IMR-90 (cell line): ENCODE results near the gene EEF1AKMT2. TPM values are rescaled to one million over a fixed set of nuclear protein-coding genes. Genes with fewer than 3 reads are reported as not detected.

Experiments
- ATAC-seq: fragments of 200-7000 bp; cut with Tn5 transposase; 2 replicates; pipeline ENCODE4 v1.9.1; 2020; ENCODE audit warnings: low read depth, mild to moderate bottlenecking, moderate library complexity
- BruUV-seq: library from RNA; stranded (reverse); fragments of 400-500 nt; replicated peaks from 2 replicates; lab custom pipeline; 2021; lab: Mats Ljungman, UMichigan
- CTCF ChIA-PET: fragments of 300-600 bp; formaldehyde crosslinking; extraction: SDS; loops from one replicate; lab custom pipeline; 2021; ENCODE audit warnings: antibody characterized with exemption; lab: Yijun Ruan, JAX
- POLR2A ChIA-PET: fragments of 300-600 bp; sonication (Branson Sonifier 250); formaldehyde crosslinking; loops from one replicate; lab custom pipeline; 2022; ENCODE audit warnings: antibody characterized with exemption; ENCODE audit not compliant: unreplicated experiment; lab: Charles Lee
- DNase-seq: peaks from one replicate; pipeline ENCODE4 v3.0.0; 2013
- H2AFZ ChIP-seq: replicated peaks from 2 replicates; pipeline ENCODE3; 2013; ENCODE audit warnings: low read length, mild to moderate bottlenecking; ENCODE audit not compliant: poor library complexity
- H2AK5ac ChIP-seq: 2 replicates; pipeline ENCODE4 v1.6.1; 2013; ENCODE audit warnings: low read depth, low read length, inconsistent platforms
- H2AK9ac ChIP-seq: replicated peaks from 2 replicates; pipeline ENCODE3; 2013; ENCODE audit warnings: mild to moderate bottlenecking, low read depth, low read length, moderate library complexity; ENCODE audit not compliant: poor library complexity
- H2BK120ac ChIP-seq: 2 replicates; pipeline ENCODE4 v1.6.1; 2013; ENCODE audit warnings: low read depth, low read length, inconsistent platforms
- H2BK15ac ChIP-seq: 3 replicates; pipeline ENCODE4 v1.6.1; 2013; ENCODE audit warnings: low read depth, low read length, inconsistent platforms
- H2BK20ac ChIP-seq: 2 replicates; pipeline ENCODE4 v1.6.1; 2013; ENCODE audit warnings: low read depth, mild to moderate bottlenecking, inconsistent platforms, low read length, moderate library complexity
- H2BK5ac ChIP-seq: 2 replicates; pipeline ENCODE4 v1.6.1; 2013; ENCODE audit warnings: mild to moderate bottlenecking, low read depth, low read length, inconsistent platforms; ENCODE audit not compliant: poor library complexity, severe bottlenecking
- H3K14ac ChIP-seq: replicated peaks from 2 replicates; pipeline ENCODE4 v1.6.1; 2013; ENCODE audit warnings: low read depth, low read length, inconsistent platforms
- H3K18ac ChIP-seq: 2 replicates; pipeline ENCODE4 v1.6.1; 2013; ENCODE audit warnings: low read depth, low read length, control low read depth
- H3K23ac ChIP-seq: 2 replicates; pipeline ENCODE4 v1.6.1; 2013; ENCODE audit warnings: low read depth, low read length, inconsistent platforms
- H3K27ac ChIP-seq: 2 replicates; pipeline ENCODE4 v1.5.1; 2013; ENCODE audit warnings: mild to moderate bottlenecking, control low read depth, low read length; ENCODE audit not compliant: insufficient read depth
- H3K27me3 ChIP-seq: 2 replicates; pipeline ENCODE4 v1.6.1; 2013; ENCODE audit warnings: low read length; ENCODE audit not compliant: control insufficient read depth, insufficient read depth
- H3K36me3 ChIP-seq: 2 replicates; pipeline ENCODE4 v1.6.1; 2013; ENCODE audit warnings: low read length, mixed read lengths; ENCODE audit not compliant: control insufficient read depth, insufficient read depth
- H3K4ac ChIP-seq: 2 replicates; pipeline ENCODE4 v1.6.1; 2013; ENCODE audit warnings: low read depth, low read length, inconsistent platforms
- H3K4me1 ChIP-seq: 2 replicates; pipeline ENCODE4 v1.6.1; 2013; ENCODE audit warnings: low read length, mixed read lengths; ENCODE audit not compliant: control insufficient read depth, insufficient read depth
- H3K4me2 ChIP-seq: 2 replicates; pipeline ENCODE4 v1.6.1; 2013; ENCODE audit warnings: low read depth, mild to moderate bottlenecking, control low read depth, low read length, moderate library complexity
- H3K4me3 ChIP-seq: 2 replicates; pipeline ENCODE4 v1.5.1; 2013; ENCODE audit warnings: low read depth, mild to moderate bottlenecking, control low read depth, low read length, moderate library complexity; ENCODE audit not compliant: insufficient read depth
- H3K56ac ChIP-seq: 2 replicates; pipeline ENCODE4 v1.6.1; 2013; ENCODE audit warnings: low read length, inconsistent platforms; ENCODE audit not compliant: insufficient read depth; ENCODE audit errors: extremely low read depth
- H3K79me1 ChIP-seq, 2 experiments: 2 replicates each; pipeline ENCODE4 v1.6.1; 2013; ENCODE audit warnings: low read length in 2 of 2, inconsistent platforms in 1 of 2, low read depth in 1 of 2
- H3K9ac ChIP-seq: 2 replicates; pipeline ENCODE4 v1.6.1; 2013; ENCODE audit warnings: low read depth, low read length, control low read depth
- H3K9me1 ChIP-seq: 2 replicates; pipeline ENCODE4 v1.6.1; 2013; ENCODE audit warnings: low read length, inconsistent platforms; ENCODE audit not compliant: insufficient read depth
- H3K9me3 ChIP-seq: 2 replicates; pipeline ENCODE4 v1.6.1; 2013; ENCODE audit warnings: low read length; ENCODE audit not compliant: control insufficient read depth, insufficient read depth
- H4K20me1 ChIP-seq: 2 replicates; pipeline ENCODE4 v1.6.1; 2013; ENCODE audit warnings: low read length, inconsistent platforms; ENCODE audit not compliant: insufficient read depth
- H4K5ac ChIP-seq: 2 replicates; pipeline ENCODE4 v1.6.1; 2013; ENCODE audit warnings: mild to moderate bottlenecking, low read depth, low read length, control low read depth
- H4K8ac ChIP-seq, 2 experiments: 2 replicates each; pipeline ENCODE4 v1.6.1; 2013; ENCODE audit warnings: low read depth in 2 of 2, low read length in 2 of 2, control low read depth in 1 of 2, inconsistent platforms in 1 of 2
- H4K91ac ChIP-seq: 2 replicates; pipeline ENCODE4 v1.6.1; 2013; ENCODE audit warnings: low read depth, low read length, inconsistent platforms; ENCODE audit not compliant: insufficient read depth
- BHLHE40 ChIP-seq: fragments of 150-350 bp; IDR thresholded peaks from 2 replicates; pipeline ENCODE4 v1.6.1; 2016; ENCODE audit warnings: mild to moderate bottlenecking, low read depth, low read length
- CEBPB ChIP-seq: IDR thresholded peaks from 2 replicates; pipeline ENCODE4 v1.6.1; 2012; ENCODE audit warnings: low read depth, low read length, improper control_type of control experiment
- CHD1 ChIP-seq: IDR thresholded peaks from 2 replicates; pipeline ENCODE4 v1.6.1; 2012; ENCODE audit warnings: low read depth, low read length, improper control_type of control experiment
- CTCF ChIP-seq: conservative IDR thresholded peaks from 2 replicates; pipeline ENCODE4 v1.5.1; 2012; ENCODE audit warnings: mild to moderate bottlenecking, low read depth, low read length, improper control_type of control experiment
- ELK1 ChIP-seq: fragments of 150-350 bp; IDR thresholded peaks from 2 replicates; pipeline ENCODE4 v1.6.1; 2016; ENCODE audit warnings: low read depth, mild to moderate bottlenecking, low read length, moderate library complexity, borderline replicate concordance
- FOS ChIP-seq: fragments of 150-350 bp; IDR thresholded peaks from 2 replicates; pipeline ENCODE4 v1.6.1; 2016; ENCODE audit warnings: low read depth, low read length
- MAFK ChIP-seq: IDR thresholded peaks from 2 replicates; pipeline ENCODE4 v1.6.1; 2012; ENCODE audit warnings: low read depth, low read length, improper control_type of control experiment
- MAZ ChIP-seq: IDR thresholded peaks from 2 replicates; pipeline ENCODE4 v1.6.1; 2012; ENCODE audit warnings: low read depth, mild to moderate bottlenecking, low read length, improper control_type of control experiment, moderate library complexity, borderline replicate concordance
- MXI1 ChIP-seq: IDR thresholded peaks from 2 replicates; pipeline ENCODE4 v1.6.1; 2012; ENCODE audit warnings: low read depth, mild to moderate bottlenecking, low read length, moderate library complexity, borderline replicate concordance
- NFE2L2 ChIP-seq: fragments of 150-350 bp; IDR thresholded peaks from 2 replicates; pipeline ENCODE4 v1.6.1; 2016; ENCODE audit warnings: low read depth, mild to moderate bottlenecking, low read length
- POLR2A ChIP-seq: IDR thresholded peaks from 2 replicates; pipeline ENCODE4 v1.6.1; 2012; ENCODE audit warnings: mild to moderate bottlenecking, low read depth, low read length
- RAD21 ChIP-seq: IDR thresholded peaks from 2 replicates; pipeline ENCODE4 v1.6.1; 2012; ENCODE audit warnings: low read length, improper control_type of control experiment
- RCOR1 ChIP-seq: IDR thresholded peaks from 2 replicates; pipeline ENCODE4 v1.6.1; 2012; ENCODE audit warnings: mild to moderate bottlenecking, low read length, improper control_type of control experiment; ENCODE audit not compliant: insufficient replicate concordance
- RFX5 ChIP-seq: IDR thresholded peaks from 2 replicates; pipeline ENCODE4 v1.8.0; 2012; ENCODE audit warnings: low read depth, mild to moderate bottlenecking, low read length, moderate library complexity
- SMC3 ChIP-seq: fragments of 150-350 bp; IDR thresholded peaks from 2 replicates; pipeline ENCODE4 v1.6.1; 2016; ENCODE audit warnings: low read depth, mild to moderate bottlenecking, antibody characterized with exemption, low read length, moderate library complexity
- USF2 ChIP-seq: fragments of 150-350 bp; IDR thresholded peaks from 2 replicates; pipeline ENCODE4 v1.6.1; 2017; ENCODE audit warnings: mild to moderate bottlenecking, antibody characterized with exemption, low read length, low read depth
- WGBS, 2 experiments: methylation state at CpG; one replicate each; pipeline versions ENCODE4 v1.1.5 to v1.1.7; 2013; ENCODE audit warnings: missing lambda C conversion rate in 2 of 2; ENCODE audit not compliant: insufficient read length in 1 of 2; ENCODE audit errors: extremely low coverage in 2 of 2; 5-methylcytosine and 5-hydroxymethylcytosine counted together
- dilution Hi-C: fragments of 300-500 bp; cut with HindIII; formaldehyde crosslinking; loops from one replicate; pipeline ENCODE4 v1.14.3; 2018; ENCODE audit warnings: low sequenced_read_pairs; ENCODE audit not compliant: unreplicated experiment
- in situ Hi-C: fragments of 300-500 bp; cut with MboI; formaldehyde crosslinking; loops from 3 replicates; pipeline ENCODE4 v1.14.3; 2019; ENCODE audit warnings: low sequenced_read_pairs, inconsistent platforms, mixed read lengths
- intact Hi-C: fragments of 100-400 bp; cut with micrococcal nuclease; formaldehyde crosslinking; loops from 2 replicates; pipeline ENCODE4 v1.10.0; 2022
- polyA plus RNA-seq, 3 experiments: library from polyadenylated mRNA; depleted of rRNA; stranded (reverse); fragments of >200 nt; gene quantifications; 2 replicates each; pipeline ENCODE4 v1.2.3, GENCODE V29; 2012; ENCODE audit warnings: low replicate concordance in 1 of 3
- total RNA-seq: library from RNA; depleted of rRNA; stranded (reverse); fragments of >200 nt; gene quantifications from 2 replicates; pipeline ENCODE4 v1.2.3, GENCODE V29; 2012

EEF1AKMT2 gene
- total and polyA plus RNA-seq, 2 of the 4 experiments (the other 2 are of a cell fraction), result 9.7 to 12.7 TPM

- no peak overlapping the region for H3K18ac ChIP-seq
- no peak overlapping the region for H2AFZ ChIP-seq
- no peak overlapping the region for H3K14ac ChIP-seq
- H3K27ac ChIP-seq, result no peak overlapping the region
- H4K20me1 ChIP-seq, result peaks cover 6% of the 10 kb centered on the region
- no peak overlapping the region for H2AK5ac ChIP-seq
- H3K23ac ChIP-seq, result no peak overlapping the region
- H3K4me1 ChIP-seq, result peaks cover 5% of the 10 kb centered on the region; the same call in 1 of the 2 replicates
- intact Hi-C loops, result no loop called here
- H3K27me3 ChIP-seq, result no peaks in the 10 kb centered on the region
- no peak overlapping the region for H4K8ac ChIP-seq
- no peak for DNase-seq
- H3K79me1 ChIP-seq, result peaks cover 8 to 20% of the 10 kb centered on the region in 2 experiments; a peak in 2 of 4 replicates
- H3K36me3 ChIP-seq, result peaks cover 2% of the 10 kb centered on the region; the same call in 1 of the 2 replicates
- no peak overlapping the region for H2BK15ac ChIP-seq
- no peak overlapping the region for H3K4me3 ChIP-seq
- no peak overlapping the region for H3K9ac ChIP-seq
- 39% methylated on average over 2 of the region's 16 CpGs; no CpG with 5 or more reads in 1 of the 2 experiments for WGBS, 2 experiments
- ChIA-PET CTCF (no interaction called here), POLR2A (no interaction called here)
- no peak overlapping the region for H3K4me2 ChIP-seq
- no peak for ATAC-seq
- H3K9me1 ChIP-seq, result peaks cover 3% of the 10 kb centered on the region; the same call in 1 of the 2 replicates
- dilution Hi-C loops, result no loop called here
- H2AK9ac ChIP-seq, result no peak overlapping the region
- H3K9me3 ChIP-seq, result no peaks in the 10 kb centered on the region
- no peak overlapping the region for H3K56ac ChIP-seq
- no peak overlapping the region for H2BK20ac ChIP-seq
- H2BK120ac ChIP-seq, result no peak overlapping the region
- H4K91ac ChIP-seq, result no peak overlapping the region
- BruUV-seq, result no TSS peak
- no peak overlapping the region for H2BK5ac ChIP-seq
- no peak overlapping the region for H3K4ac ChIP-seq
- no peak overlapping the region for H4K5ac ChIP-seq
- in situ Hi-C loops, result no loop called here
- no peak for TF ChIP-seq ELK1
- TF ChIP-seq MXI1, result no peak
- TF ChIP-seq NFE2L2, result no peak
- no peak for TF ChIP-seq POLR2A
- TF ChIP-seq MAFK, result no peak
- no peak for TF ChIP-seq RCOR1
- no peak for TF ChIP-seq FOS
- no peak for TF ChIP-seq CTCF
- TF ChIP-seq CEBPB, result no peak
- no peak for TF ChIP-seq RFX5
- no peak for TF ChIP-seq USF2
- no peak for TF ChIP-seq RAD21
- TF ChIP-seq SMC3, result no peak
- no peak for TF ChIP-seq BHLHE40
- TF ChIP-seq MAZ, result no peak
- no peak for TF ChIP-seq CHD1
Measured at GRCh38 chr10:124721330-124722045, 70.2 kb downstream of the EEF1AKMT2 start.
